ENCODE results near the gene ME1.

- no peak for TF ChIP-seq CEBPB (IDR thresholded peaks at IDR 0.05)
- no peak for TF ChIP-seq POLR2A (IDR thresholded peaks at IDR 0.05; ENCODE audit: low read length)
- no peak for TF ChIP-seq CTCF (IDR thresholded peaks at IDR 0.05)
- TF ChIP-seq RFX5 (IDR thresholded peaks at IDR 0.05) = no peak
- TF ChIP-seq KDM1A (IDR thresholded peaks at IDR 0.05; ENCODE audit: low read depth) = no peak
- TF ChIP-seq BHLHE40 (IDR thresholded peaks at IDR 0.05; ENCODE audit: low read depth, low read length) = no peak
- no peak for TF ChIP-seq EP300 (IDR thresholded peaks at IDR 0.05)
- no peak for TF ChIP-seq ZFP36 (IDR thresholded peaks at IDR 0.05; ENCODE audit: borderline replicate concordance, partially characterized antibody)
Measured at GRCh38 chr6:83285917-83286316, 144.9 kb downstream of the ME1 start.
